GM12801 (cell line): Measurements from ENCODE around the gene PBX1.

ENCODE experiments used
- CTCF ChIP-seq: IDR thresholded peaks from one replicate; pipeline ENCODE4 v1.5.1; 2011; ENCODE audit warnings: control low read depth; ENCODE audit not compliant: insufficient read length; ENCODE audit errors: extremely low read depth

The PBX1 gene

GRCh38 chr1:164785841-164786534 is 227.0 kb downstream of the PBX1 start:
- TF ChIP-seq CTCF: no peak

- TF ChIP-seq CTCF: peak; percentile 0
These were observed 228.2 kb downstream of the PBX1 start for GRCh38 chr1:164786980-164787833.

DNA sequence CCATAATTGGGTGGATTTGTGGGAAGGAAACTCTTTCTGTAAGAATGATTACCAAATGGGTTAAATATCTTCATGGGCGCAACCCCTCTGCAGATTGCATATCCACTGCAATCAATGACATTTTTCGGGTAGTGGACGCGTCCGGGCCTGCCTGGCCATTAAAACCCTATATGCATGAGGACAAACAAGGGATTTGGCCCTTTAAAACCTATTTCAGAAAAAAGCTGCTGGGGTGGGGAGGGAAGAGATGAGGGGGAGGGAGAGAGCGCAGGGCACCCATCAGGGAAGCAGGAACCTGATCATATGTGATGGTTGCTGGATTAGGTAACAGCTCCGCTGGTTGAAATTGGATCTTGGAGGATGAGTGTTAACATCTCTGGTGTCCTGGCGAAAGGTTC is 228.8 kb downstream of the PBX1 start:
- no peak for TF ChIP-seq CTCF

- no peak for TF ChIP-seq CTCF
These were observed 231.1 kb downstream of the PBX1 start for GRCh38 chr1:164790081-164790480.

DNA sequence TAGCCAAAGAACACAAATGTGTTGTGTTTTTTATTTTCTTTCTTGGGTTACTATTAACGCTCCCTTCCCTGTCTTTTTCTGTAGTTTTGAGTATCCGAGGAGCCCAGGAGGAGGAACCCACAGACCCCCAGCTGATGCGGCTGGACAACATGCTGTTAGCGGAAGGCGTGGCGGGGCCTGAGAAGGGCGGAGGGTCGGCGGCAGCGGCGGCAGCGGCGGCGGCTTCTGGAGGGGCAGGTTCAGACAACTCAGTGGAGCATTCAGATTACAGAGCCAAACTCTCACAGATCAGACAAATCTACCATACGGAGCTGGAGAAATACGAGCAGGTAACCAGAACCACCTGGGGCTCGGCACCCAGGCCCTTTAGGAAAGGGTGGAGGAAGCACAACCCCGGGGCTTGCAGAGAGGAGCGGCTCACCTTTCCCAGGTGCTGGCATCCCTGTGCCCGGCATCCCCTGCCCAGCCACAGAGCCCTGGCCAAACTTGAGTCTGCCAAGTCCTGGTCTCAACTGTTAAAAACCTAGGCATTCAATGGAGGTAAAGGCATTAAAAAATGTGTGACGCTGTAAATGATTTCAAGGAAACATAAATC is 233.5 kb downstream of the PBX1 start:
- TF ChIP-seq CTCF: no peak

- no peak for TF ChIP-seq CTCF
These were observed 235.4 kb downstream of the PBX1 start for GRCh38 chr1:164794356-164794755.

DNA sequence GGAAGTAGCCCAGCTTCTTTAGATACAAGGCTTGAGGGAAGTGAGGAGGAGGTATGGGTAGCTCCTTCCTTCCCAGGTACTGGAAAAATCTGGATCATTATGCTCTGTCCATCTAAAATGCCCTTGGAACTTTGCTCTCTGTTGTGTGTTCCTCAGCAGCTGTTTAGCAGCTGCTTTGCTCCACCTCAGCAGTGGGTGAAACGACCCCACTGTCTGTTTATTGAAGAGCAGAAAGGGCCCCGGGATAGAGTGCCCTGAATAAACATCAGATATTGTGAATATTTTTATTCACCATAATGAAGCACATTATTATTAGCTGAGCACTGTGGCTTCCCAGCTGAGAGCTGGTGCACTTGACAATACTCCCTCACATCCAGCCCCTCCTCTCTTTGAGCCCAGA is 237.9 kb downstream of the PBX1 start:
- TF ChIP-seq CTCF: no peak
